ENCODE results near the gene SPDYE5.

- TF ChIP-seq, protein P1, sequence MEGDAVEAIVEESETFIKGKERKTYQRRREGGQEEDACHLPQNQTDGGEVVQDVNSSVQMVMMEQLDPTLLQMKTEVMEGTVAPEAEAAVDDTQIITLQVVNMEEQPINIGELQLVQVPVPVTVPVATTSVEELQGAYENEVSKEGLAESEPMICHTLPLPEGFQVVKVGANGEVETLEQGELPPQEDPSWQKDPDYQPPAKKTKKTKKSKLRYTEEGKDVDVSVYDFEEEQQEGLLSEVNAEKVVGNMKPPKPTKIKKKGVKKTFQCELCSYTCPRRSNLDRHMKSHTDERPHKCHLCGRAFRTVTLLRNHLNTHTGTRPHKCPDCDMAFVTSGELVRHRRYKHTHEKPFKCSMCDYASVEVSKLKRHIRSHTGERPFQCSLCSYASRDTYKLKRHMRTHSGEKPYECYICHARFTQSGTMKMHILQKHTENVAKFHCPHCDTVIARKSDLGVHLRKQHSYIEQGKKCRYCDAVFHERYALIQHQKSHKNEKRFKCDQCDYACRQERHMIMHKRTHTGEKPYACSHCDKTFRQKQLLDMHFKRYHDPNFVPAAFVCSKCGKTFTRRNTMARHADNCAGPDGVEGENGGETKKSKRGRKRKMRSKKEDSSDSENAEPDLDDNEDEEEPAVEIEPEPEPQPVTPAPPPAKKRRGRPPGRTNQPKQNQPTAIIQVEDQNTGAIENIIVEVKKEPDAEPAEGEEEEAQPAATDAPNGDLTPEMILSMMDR (IDR thresholded peaks at IDR 0.05 in 2 of 3, conservative IDR thresholded peaks at IDR 0.05 in 1 of 3; ENCODE audit: insufficient read depth in 2 of 3, low read depth in 1 of 3, low read length in 3 of 3) = no peak
- TF ChIP-seq SIN3A (IDR thresholded peaks at IDR 0.05; ENCODE audit: borderline replicate concordance in 2 of 2, control insufficient read depth in 1 of 2, low read depth in 2 of 2, low read length in 2 of 2) (no peak), CCNT2 (IDR thresholded peaks at IDR 0.05; ENCODE audit: borderline replicate concordance, extremely low read depth, insufficient read length, low read depth, low read length) (no peak), SAFB2 (IDR thresholded peaks at IDR 0.05; ENCODE audit: borderline replicate concordance, low read depth, low read length, severe bottlenecking) (no peak), SP1 (CRISPR knock-in tag; IDR thresholded peaks at IDR 0.05) (no peak), TEAD2 (tag; IDR thresholded peaks at IDR 0.05) (no peak), NR2C2 (CRISPR knock-in tag; IDR thresholded peaks at IDR 0.05) (no peak), NR2C2 (tag; IDR thresholded peaks at IDR 0.05) (no peak), TAF9B (IDR thresholded peaks at IDR 0.05; ENCODE audit: partially characterized antibody) (no peak)
- TF ChIP-seq, protein P2, sequence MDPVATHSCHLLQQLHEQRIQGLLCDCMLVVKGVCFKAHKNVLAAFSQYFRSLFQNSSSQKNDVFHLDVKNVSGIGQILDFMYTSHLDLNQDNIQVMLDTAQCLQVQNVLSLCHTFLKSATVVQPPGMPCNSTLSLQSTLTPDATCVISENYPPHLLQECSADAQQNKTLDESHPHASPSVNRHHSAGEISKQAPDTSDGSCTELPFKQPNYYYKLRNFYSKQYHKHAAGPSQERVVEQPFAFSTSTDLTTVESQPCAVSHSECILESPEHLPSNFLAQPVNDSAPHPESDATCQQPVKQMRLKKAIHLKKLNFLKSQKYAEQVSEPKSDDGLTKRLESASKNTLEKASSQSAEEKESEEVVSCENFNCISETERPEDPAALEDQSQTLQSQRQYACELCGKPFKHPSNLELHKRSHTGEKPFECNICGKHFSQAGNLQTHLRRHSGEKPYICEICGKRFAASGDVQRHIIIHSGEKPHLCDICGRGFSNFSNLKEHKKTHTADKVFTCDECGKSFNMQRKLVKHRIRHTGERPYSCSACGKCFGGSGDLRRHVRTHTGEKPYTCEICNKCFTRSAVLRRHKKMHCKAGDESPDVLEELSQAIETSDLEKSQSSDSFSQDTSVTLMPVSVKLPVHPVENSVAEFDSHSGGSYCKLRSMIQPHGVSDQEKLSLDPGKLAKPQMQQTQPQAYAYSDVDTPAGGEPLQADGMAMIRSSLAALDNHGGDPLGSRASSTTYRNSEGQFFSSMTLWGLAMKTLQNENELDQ (CRISPR knock-in tag; IDR thresholded peaks at IDR 0.05; ENCODE audit: borderline replicate concordance) = no peak
- TF ChIP-seq, protein P3, sequence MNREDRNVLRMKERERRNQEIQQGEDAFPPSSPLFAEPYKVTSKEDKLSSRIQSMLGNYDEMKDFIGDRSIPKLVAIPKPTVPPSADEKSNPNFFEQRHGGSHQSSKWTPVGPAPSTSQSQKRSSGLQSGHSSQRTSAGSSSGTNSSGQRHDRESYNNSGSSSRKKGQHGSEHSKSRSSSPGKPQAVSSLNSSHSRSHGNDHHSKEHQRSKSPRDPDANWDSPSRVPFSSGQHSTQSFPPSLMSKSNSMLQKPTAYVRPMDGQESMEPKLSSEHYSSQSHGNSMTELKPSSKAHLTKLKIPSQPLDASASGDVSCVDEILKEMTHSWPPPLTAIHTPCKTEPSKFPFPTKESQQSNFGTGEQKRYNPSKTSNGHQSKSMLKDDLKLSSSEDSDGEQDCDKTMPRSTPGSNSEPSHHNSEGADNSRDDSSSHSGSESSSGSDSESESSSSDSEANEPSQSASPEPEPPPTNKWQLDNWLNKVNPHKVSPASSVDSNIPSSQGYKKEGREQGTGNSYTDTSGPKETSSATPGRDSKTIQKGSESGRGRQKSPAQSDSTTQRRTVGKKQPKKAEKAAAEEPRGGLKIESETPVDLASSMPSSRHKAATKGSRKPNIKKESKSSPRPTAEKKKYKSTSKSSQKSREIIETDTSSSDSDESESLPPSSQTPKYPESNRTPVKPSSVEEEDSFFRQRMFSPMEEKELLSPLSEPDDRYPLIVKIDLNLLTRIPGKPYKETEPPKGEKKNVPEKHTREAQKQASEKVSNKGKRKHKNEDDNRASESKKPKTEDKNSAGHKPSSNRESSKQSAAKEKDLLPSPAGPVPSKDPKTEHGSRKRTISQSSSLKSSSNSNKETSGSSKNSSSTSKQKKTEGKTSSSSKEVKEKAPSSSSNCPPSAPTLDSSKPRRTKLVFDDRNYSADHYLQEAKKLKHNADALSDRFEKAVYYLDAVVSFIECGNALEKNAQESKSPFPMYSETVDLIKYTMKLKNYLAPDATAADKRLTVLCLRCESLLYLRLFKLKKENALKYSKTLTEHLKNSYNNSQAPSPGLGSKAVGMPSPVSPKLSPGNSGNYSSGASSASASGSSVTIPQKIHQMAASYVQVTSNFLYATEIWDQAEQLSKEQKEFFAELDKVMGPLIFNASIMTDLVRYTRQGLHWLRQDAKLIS (CRISPR knock-in tag; IDR thresholded peaks at IDR 0.05) = no peak
These were observed 45.6 kb downstream of the SPDYE5 start for GRCh38 chr7:75537731-75538130.

Measured in K562 (cell line).